H9 (cell line): ENCODE results near the gene TNC. TPM values are rescaled to one million over a fixed set of nuclear protein-coding genes. Genes with fewer than 3 reads are reported as not detected.

ENCODE experiments used
- DNase-seq: peaks from one replicate; pipeline ENCODE4 v3.0.0-alpha.2; 2017
- H2AFZ ChIP-seq: one replicate; pipeline ENCODE4 v1.6.1; 2013; ENCODE audit warnings: mild to moderate bottlenecking, low read length, control low read depth, moderate library complexity
- H2AK5ac ChIP-seq: 2 replicates; pipeline ENCODE4 v1.6.1; 2013; ENCODE audit warnings: low read length, control low read depth, mixed read lengths; ENCODE audit not compliant: insufficient read length
- H2BK120ac ChIP-seq: one replicate; pipeline ENCODE4 v1.6.1; 2013; ENCODE audit warnings: low read depth, mild to moderate bottlenecking, low read length, control low read depth, inconsistent platforms; ENCODE audit not compliant: poor library complexity, severe bottlenecking
- H2BK12ac ChIP-seq: 2 replicates; pipeline ENCODE4 v1.6.1; 2013; ENCODE audit warnings: low read length, control low read depth, mixed read lengths, low read depth; ENCODE audit not compliant: insufficient read length
- H2BK15ac ChIP-seq: 2 replicates; pipeline ENCODE4 v1.6.1; 2013; ENCODE audit warnings: low read depth, low read length, control low read depth
- H2BK20ac ChIP-seq: one replicate; pipeline ENCODE4 v1.6.1; 2013; ENCODE audit warnings: low read depth, mild to moderate bottlenecking, low read length, control low read depth, inconsistent platforms; ENCODE audit not compliant: poor library complexity, severe bottlenecking
- H2BK5ac ChIP-seq: 2 replicates; pipeline ENCODE4 v1.6.1; 2013; ENCODE audit warnings: low read length, control low read depth, mixed read lengths; ENCODE audit not compliant: insufficient read length
- H3K14ac ChIP-seq: 2 replicates; pipeline ENCODE4 v1.6.1; 2013; ENCODE audit warnings: low read length, control low read depth; ENCODE audit not compliant: insufficient read depth
- H3K18ac ChIP-seq: 2 replicates; pipeline ENCODE4 v1.6.1; 2013; ENCODE audit warnings: low read depth, mild to moderate bottlenecking, mixed read lengths, low read length, control low read depth; ENCODE audit not compliant: insufficient read length
- H3K23ac ChIP-seq: 2 replicates; pipeline ENCODE4 v1.6.1; 2013; ENCODE audit warnings: low read length, control low read depth, mixed read lengths, low read depth; ENCODE audit not compliant: insufficient read length
- H3K23me2 ChIP-seq: 2 replicates; pipeline ENCODE4 v1.6.1; 2013; ENCODE audit warnings: low read depth, mild to moderate bottlenecking, mixed read lengths, low read length, control low read depth; ENCODE audit not compliant: insufficient read length, poor library complexity, severe bottlenecking
- H3K27ac ChIP-seq: 2 replicates; pipeline ENCODE4 v1.5.1; 2013; ENCODE audit warnings: low read length, control low read depth, mixed read lengths, low read depth; ENCODE audit not compliant: insufficient read length
- H3K27me3 ChIP-seq: 2 replicates; pipeline ENCODE4 v1.6.1; 2013; ENCODE audit warnings: low read length, control low read depth, inconsistent platforms; ENCODE audit not compliant: insufficient read depth
- H3K4ac ChIP-seq: 2 replicates; pipeline ENCODE4 v1.6.1; 2013; ENCODE audit warnings: low read depth, mild to moderate bottlenecking, control low read depth, inconsistent platforms, low read length, moderate library complexity
- H3K4me1 ChIP-seq: 2 replicates; pipeline ENCODE4 v1.6.1; 2013; ENCODE audit warnings: low read length, control low read depth, inconsistent platforms; ENCODE audit not compliant: insufficient read depth
- H3K4me2 ChIP-seq: 2 replicates; pipeline ENCODE4 v1.6.1; 2013; ENCODE audit warnings: low read length, control low read depth, mixed read lengths; ENCODE audit not compliant: insufficient read length, insufficient read depth
- H3K56ac ChIP-seq: 2 replicates; pipeline ENCODE4 v1.6.1; 2013; ENCODE audit warnings: low read depth, mild to moderate bottlenecking, mixed read lengths, low read length, control low read depth; ENCODE audit not compliant: insufficient read length
- H3K79me1 ChIP-seq: 2 replicates; pipeline ENCODE4 v1.6.1; 2013; ENCODE audit warnings: low read depth, mild to moderate bottlenecking, moderate library complexity, low read length, control low read depth, inconsistent platforms; ENCODE audit not compliant: insufficient read depth, poor library complexity, severe bottlenecking
- H3K79me2 ChIP-seq: 2 replicates; pipeline ENCODE4 v1.6.1; 2013; ENCODE audit warnings: low read length, control low read depth, inconsistent platforms; ENCODE audit not compliant: insufficient read depth
- H3K9ac ChIP-seq: 2 replicates; pipeline ENCODE4 v1.6.1; 2013; ENCODE audit warnings: low read length, control low read depth, mixed read lengths; ENCODE audit not compliant: insufficient read length; ENCODE audit errors: extremely low read depth
- H3K9me3 ChIP-seq: one replicate; pipeline ENCODE4 v1.6.1; 2013; ENCODE audit warnings: low read depth, low read length, inconsistent platforms; ENCODE audit not compliant: control insufficient read depth
- H3T11ph ChIP-seq: one replicate; pipeline ENCODE4 v1.6.1; 2013; ENCODE audit warnings: mild to moderate bottlenecking, low read length, control low read depth, inconsistent platforms
- H4K20me1 ChIP-seq: one replicate; pipeline ENCODE4 v1.6.1; 2013; ENCODE audit not compliant: control insufficient read depth, insufficient read length, insufficient read depth
- H4K5ac ChIP-seq: 2 replicates; pipeline ENCODE4 v1.6.1; 2013; ENCODE audit warnings: low read depth, mild to moderate bottlenecking, mixed read lengths, low read length, control low read depth; ENCODE audit not compliant: insufficient read length
- H4K8ac ChIP-seq: replicated peaks from 2 replicates; pipeline ENCODE4 v1.6.1; 2013; ENCODE audit warnings: low read length, control low read depth, mixed read lengths, low read depth; ENCODE audit not compliant: insufficient read length
- H4K91ac ChIP-seq: 2 replicates; pipeline ENCODE4 v1.6.1; 2013; ENCODE audit warnings: low read depth, mild to moderate bottlenecking, moderate library complexity, mixed read lengths, low read length, control low read depth; ENCODE audit not compliant: insufficient read length
- H3K27ac Mint-ChIP-seq, 3 experiments: 2 replicates in 2 of 3; 3 replicates in 1 of 3; pipeline ENCODE4 v1.8.0; 2020 to 2021; ENCODE audit warnings: mixed read lengths in 3 of 3, mild to moderate bottlenecking in 1 of 3, moderate library complexity in 1 of 3
- H3K27me3 Mint-ChIP-seq: 2 replicates; pipeline ENCODE4 v1.8.0; 2021; ENCODE audit warnings: low read depth, mild to moderate bottlenecking, moderate library complexity, mixed read lengths
- H3K36me3 Mint-ChIP-seq, 3 experiments: 2 replicates in 2 of 3; 3 replicates in 1 of 3; pipeline ENCODE4 v1.8.0; 2020 to 2021; ENCODE audit warnings: low read depth in 3 of 3, mixed read lengths in 3 of 3; ENCODE audit not compliant: insufficient read depth in 1 of 3
- H3K4me1 Mint-ChIP-seq, 2 experiments: 2 replicates each; pipeline ENCODE4 v1.8.0; 2020; ENCODE audit warnings: mixed read lengths in 2 of 2
- H3K4me3 Mint-ChIP-seq, 2 experiments: 2 replicates in 1 of 2; 3 replicates in 1 of 2; pipeline ENCODE4 v1.8.0; 2020 to 2021; ENCODE audit warnings: mild to moderate bottlenecking in 2 of 2, mixed read lengths in 2 of 2, moderate library complexity in 1 of 2
- H3K9me3 Mint-ChIP-seq, 2 experiments: 2 replicates in 1 of 2; 3 replicates in 1 of 2; pipeline ENCODE4 v1.8.0; 2020; ENCODE audit warnings: mild to moderate bottlenecking in 2 of 2, mixed read lengths in 2 of 2, moderate library complexity in 1 of 2
- CTCF ChIP-seq: fragments of 200-600 bp; sonication (generic); conservative IDR thresholded peaks from 3 replicates; pipeline ENCODE4 v1.8.0; 2021; ENCODE audit warnings: antibody characterized with exemption, mild to moderate bottlenecking
- WGBS: extraction: QIAGEN DNeasy Blood & Tissue Kit; methylation state at CpG from one replicate; pipeline ENCODE4 v1.1.7; 2013; ENCODE audit warnings: missing lambda C conversion rate, low lambda C conversion rate, mixed read lengths; ENCODE audit not compliant: insufficient read length; ENCODE audit errors: extremely low coverage; 5-methylcytosine and 5-hydroxymethylcytosine counted together
- total RNA-seq: library from RNA; stranded (reverse); gene quantifications from 2 replicates; pipeline ENCODE4 v1.2.1, GENCODE V29; 2021

The TNC gene
- total RNA-seq, 1 experiment from 2014 or later = 0.63 TPM

DNA sequence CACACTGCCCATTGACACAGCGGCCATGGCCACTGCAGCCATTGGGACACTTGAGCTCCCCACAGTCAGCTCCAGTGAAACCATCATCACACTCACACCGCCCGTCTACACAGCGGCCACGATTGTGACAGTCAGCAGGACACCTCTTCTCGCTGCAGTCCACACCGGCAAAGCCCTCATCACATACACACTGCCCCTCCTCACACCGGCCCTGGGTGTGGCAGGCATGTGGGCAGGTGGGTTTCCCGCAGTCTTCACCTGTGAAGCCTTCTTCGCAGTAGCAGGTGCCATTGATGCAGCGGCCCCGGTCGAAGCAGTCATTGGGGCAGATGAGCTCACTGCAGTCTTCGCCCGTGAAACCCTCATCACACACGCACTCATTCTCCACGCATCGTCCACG, 31.5 kb downstream of the TNC start:
- H3K18ac ChIP-seq = no peak overlapping the region
- no CpG with 5 or more reads among the region's 19 CpGs for WGBS
- H4K8ac ChIP-seq = no peak overlapping the region
- no peak overlapping the region for H3K4me3 Mint-ChIP-seq
- H3K4me1 ChIP-seq = no peaks in the 10 kb centered on the region
- no peaks in the 10 kb centered on the region for H3K79me1 ChIP-seq
- no peak overlapping the region for H2BK20ac ChIP-seq
- H4K5ac ChIP-seq = no peak overlapping the region
- no peak for DNase-seq
- H3T11ph ChIP-seq = no peak overlapping the region
- H3K36me3 Mint-ChIP-seq = no peaks in the 10 kb centered on the region
- no peak overlapping the region for H3K56ac ChIP-seq
- H2BK120ac ChIP-seq = no peak overlapping the region
- H3K9me3 Mint-ChIP-seq = no peaks in the 10 kb centered on the region
- no peak overlapping the region for H3K27ac ChIP-seq
- no peak overlapping the region for H4K91ac ChIP-seq
- no peak overlapping the region for H3K14ac ChIP-seq
- H3K23ac ChIP-seq = no peak overlapping the region
- no peak overlapping the region for H3K4ac ChIP-seq
- H3K4me1 Mint-ChIP-seq = peaks cover 6 to 10% of the 10 kb centered on the region in 2 experiments; a peak in 2 of 4 replicates
- no peaks in the 10 kb centered on the region for H3K79me2 ChIP-seq
- H3K27ac Mint-ChIP-seq = no peak overlapping the region; a peak in 1 of 7 replicates
- H2BK12ac ChIP-seq = no peak overlapping the region
- no peak overlapping the region for H2AFZ ChIP-seq
- H3K23me2 ChIP-seq = no peaks in the 10 kb centered on the region
- H3K27me3 ChIP-seq = no peaks in the 10 kb centered on the region
- H2AK5ac ChIP-seq = no peak overlapping the region
- no peak for TF ChIP-seq CTCF
- H3K9me3 ChIP-seq = no peaks in the 10 kb centered on the region
- no peak overlapping the region for H2BK5ac ChIP-seq
- peaks cover 27% of the 10 kb centered on the region for H3K27me3 Mint-ChIP-seq
- no peak overlapping the region for H2BK15ac ChIP-seq
- no peak overlapping the region for H3K4me2 ChIP-seq
- H3K9ac ChIP-seq = no peak overlapping the region
- H4K20me1 ChIP-seq = no peaks in the 10 kb centered on the region
